HG02938 (cell line): ENCODE measurements around the gene HEY2.
"Not testable (repeated sequence)": the region's sequence is repeated elsewhere in the genome, so short reads cannot be mapped to it uniquely, and the experiment has no call there.

Experiments used
- ATAC-seq: cut with Tn5 transposase; IDR thresholded peaks from one replicate; pipeline ENCODE4 v1.9.1; 2021; ENCODE audit warnings: mild to moderate bottlenecking, moderate library complexity; ENCODE audit not compliant: unreplicated experiment

Gene HEY2

DNA sequence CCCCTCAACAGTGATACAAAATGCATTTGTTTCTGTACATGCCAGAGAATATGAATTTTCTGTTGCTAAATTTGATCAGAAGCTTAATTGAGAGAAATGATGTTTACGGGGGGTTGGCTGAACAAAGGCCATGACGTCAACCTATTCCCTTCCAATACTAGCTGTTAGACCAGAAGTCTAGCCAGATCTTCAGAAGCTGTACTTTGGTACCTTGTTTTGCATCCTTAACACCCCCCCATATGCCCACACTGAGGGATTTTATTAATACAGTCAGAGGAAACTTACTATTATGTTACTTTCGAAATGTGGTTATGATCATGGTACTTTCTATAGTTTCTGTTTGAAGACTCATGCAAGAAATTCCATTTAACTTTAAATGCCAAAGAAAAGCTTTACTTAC is 44.4 kb downstream of the HEY2 start:
- ATAC-seq, result no peak

DNA sequence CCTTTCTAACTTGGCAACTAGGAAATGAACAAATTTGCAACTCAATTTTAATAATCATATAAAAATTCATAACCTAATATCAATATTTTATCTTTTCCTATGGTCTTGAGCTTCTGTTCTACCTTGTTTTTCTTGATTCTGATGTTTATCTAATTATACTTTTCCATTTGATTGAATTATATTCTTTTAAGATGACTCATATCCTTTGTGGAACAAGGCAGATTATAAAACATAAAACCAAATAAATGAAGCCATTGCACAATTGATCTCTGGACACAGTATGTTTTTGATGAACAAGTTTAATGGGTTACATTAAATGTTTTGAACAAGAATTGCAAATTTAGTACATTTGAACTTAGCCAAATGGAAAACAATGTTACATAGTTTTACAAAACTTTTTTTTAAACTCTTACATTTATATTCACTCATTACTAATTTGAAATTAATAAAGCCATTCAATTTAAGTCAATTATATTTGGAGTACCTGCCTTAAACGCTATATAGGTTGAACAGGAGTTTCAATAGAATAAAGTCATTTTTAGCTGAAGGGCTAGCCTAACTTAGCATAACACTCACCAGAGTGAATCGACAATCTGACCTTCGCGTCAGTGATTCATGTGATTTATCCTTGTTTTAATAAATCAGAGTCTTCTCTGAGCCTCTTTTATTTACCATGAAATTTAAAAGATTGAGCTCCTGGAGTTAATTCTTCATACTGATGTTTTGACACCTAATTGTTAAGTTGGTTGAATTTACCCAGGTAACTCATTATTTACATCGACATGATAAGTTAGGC is 45.1 kb downstream of the HEY2 start:
- ATAC-seq, result no peak

DNA sequence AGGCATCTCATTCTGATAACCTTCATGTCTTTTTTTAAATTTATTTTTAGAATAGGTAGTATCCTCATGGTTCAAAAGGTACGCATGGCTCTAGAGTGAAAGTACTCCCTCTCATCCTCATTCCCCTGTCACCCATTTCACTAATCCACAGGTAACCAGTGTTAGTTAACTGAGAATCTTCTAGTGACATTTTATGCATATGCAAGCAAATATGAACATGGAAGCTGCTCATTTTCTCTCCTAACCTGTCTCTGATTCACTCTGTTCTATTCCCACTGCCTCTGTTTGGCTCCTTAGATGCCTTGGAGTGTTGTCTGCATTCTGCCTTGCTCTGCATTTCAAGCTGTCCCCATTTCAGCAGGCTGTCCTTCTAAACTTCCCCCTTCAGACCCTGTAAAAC is 45.9 kb downstream of the HEY2 start:
- ATAC-seq, result no peak

DNA sequence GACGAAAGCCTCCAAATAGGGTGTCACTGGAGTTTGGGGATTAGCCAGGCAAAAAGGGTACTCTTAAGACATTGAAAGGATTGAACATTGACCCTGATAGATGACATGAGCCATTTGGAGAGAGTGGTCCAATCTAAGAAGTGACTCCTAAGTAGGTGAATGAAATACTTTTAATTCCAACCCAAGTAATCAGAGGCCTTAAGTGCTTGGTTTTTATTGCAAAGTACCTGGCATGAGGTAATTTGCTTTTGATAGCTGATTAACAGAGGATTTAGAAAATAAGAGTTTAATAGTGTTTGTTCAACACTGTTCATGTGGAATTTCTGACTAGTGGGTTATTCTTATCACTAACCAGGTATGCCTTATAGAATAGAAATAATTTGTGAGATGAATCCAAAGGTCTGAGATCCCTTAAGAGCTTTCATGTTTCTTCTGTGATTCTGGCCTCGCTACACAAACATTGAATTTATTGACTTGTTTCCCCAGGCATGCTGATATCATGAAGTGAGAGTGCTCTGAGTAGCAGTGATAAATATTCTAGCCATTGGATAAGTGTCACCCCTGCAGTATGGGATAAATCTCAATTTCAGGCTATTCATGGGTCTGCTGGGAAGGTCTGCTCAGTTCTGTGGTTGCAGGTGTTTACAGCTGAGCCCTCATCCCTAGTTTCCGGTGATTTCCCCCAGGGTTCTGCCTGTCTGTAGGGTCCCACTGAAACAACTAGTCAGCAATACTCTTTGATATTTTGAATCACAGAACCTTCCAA is 47.9 kb downstream of the HEY2 start:
- no peak for ATAC-seq

DNA sequence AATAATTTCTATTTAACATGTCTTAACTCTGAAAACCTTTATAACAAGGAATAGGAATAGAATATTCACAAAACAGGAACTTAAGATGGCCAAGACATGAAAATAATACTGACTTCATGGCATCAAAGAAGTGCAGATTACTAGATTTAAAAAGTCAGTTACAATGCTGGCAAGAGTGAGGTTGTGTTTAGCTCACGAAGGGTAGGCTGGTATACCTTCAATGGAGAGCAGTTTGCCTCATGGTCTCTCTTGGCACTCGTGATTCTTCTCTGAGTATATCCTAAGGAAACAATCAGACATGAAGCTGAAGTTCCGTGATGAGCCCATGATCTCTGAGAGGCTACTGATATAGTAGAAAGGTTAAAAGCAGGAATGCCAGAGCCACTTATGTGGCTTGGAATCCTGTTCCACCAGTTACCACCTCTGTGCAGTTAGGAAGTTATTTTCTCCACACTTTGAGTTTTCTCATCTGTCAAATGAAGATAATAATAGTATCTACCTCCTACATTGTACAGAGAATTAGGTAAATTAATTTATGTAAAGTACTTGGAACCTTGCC is 48.5 kb downstream of the HEY2 start:
- ATAC-seq, result no peak

DNA sequence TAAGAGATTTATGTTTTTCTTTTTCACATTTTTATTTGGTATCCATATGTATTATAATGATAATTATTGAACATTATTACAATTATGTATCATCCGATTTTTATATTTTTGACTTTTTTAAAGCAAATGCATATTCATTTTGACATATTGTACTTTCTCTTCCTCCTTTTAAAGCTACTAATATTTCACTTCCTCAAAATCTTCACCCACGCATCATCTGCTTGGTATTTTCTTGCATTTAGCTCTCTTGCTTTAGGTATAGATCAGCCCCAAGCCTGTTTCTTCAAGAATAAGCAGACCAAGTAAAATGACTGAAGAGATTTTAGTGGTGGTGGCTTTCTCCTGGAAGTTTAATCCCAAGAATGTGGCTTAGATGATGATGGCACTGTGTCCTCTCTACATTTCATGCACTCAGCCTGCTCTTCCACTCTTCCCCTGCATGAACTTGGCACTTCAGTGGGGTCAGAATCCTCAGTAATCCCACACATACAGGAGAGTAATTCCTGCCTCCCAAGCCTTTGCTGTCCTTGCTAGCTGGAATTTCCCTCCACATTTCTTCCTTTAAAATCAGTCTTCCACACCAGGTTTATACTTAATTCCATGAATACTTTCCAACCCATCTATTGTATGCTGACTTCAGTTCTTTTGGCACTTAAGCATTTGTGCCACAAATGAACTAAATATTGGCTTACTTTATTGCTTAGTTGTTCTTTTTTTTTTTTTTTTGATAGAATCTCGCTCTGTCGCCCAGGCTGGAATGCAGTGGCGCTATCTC is 49.5 kb downstream of the HEY2 start:
- peak; percentile 93 for ATAC-seq

DNA sequence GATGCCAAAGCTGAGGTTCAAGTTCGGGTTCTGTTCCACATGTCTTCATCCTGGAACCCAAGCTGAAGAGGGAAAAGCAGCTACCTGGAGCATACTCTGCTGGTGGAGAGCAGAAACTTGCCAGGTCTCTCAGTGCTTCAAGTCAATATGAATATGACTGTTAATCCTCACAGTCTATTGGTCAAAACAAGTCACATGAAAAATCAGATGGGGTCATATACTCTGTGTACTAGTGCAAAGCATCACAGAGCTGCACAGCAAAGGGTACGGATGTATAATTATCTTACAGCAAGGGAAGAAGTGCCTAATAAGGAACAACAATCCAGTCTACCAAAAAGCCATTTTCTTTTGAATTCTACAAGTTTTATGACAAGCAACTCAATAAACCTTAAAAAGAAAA is 53.0 kb downstream of the HEY2 start:
- peak; percentile 26 for ATAC-seq

DNA sequence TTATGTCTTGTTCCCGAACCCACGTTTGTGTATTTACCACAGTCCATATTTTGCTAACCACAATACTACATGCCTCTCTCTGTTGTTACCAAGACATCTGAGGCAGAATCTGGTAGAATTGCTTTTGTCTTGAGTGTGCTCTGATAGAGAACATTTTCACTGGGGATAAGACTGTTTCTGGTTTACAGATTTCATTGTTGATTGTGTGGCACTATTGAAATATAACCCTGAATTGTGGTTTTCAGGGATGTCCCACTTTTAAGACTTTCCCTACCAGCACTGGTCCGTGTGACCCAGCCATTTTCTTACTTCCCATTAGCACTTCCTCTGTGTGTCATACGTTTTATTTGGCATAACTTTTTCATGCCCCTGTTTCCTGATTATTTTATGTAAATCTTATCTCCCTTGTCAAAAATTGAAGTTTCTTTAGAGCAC is 53.5 kb downstream of the HEY2 start:
- ATAC-seq, result no peak

DNA sequence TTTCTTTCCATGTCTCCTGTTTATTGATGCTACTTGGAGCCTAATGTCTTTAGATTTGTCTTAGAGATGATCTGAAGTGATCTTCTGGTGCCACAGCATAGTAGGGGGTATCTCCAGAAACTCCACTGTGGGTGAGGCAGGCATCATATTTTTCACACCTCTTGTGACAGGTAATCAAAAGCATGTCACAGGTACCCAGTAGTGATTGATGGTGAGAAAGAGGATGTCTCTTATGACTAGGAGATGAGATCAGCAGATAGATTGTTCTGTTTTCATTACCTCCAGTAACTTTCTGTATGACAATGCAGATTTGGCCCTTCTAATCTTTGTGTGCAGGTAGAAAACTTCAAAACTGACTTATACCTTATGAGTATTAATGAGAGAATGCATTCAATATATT is 54.8 kb downstream of the HEY2 start:
- ATAC-seq, result peak; percentile 61

DNA sequence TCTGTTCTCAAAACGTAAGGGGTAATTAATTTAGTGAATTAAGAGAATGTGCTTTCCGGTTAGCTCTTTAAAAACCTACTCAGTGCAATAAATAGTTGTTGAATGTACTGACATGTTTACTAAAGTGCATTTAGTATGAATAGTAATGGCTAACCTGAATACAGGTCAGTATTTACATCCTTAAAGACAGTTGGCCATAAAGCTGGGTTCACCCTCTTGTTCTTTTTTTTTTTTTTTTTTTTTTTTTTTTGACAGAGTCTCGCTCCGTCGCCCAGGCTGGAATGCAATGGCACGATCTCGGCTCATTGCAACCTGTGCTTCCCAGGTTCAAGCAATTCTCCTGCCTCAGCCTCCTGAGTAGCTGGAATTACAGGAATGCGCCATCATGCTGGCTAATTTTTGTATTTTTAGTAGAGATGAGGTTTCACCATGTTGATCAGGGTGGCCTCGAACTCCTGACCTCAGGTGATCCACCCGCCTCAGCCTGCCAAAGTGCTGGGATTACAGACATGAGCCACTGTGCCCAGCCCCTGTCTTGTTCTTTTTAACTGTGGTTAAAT is 55.5 kb downstream of the HEY2 start:
- ATAC-seq, result not testable (repeated sequence)

DNA sequence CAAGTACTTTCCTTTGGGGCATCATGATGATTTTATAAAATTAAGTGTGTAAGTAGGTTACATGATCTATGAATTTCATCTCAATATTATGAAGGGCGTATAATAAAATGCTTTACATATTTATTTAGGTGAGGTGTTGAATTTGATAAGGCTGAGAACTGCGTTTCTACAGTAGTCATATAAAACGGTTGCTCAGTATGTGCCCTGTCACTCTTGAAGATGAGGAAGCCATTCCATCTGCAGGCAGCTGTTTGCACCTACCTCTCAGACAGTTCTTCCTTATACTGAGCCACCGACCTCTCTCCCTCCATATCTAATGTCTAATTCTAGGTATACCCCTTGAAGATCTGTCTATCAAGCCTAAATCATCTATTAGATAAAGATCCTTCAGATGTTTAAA is 57.4 kb downstream of the HEY2 start:
- ATAC-seq, result no peak

DNA sequence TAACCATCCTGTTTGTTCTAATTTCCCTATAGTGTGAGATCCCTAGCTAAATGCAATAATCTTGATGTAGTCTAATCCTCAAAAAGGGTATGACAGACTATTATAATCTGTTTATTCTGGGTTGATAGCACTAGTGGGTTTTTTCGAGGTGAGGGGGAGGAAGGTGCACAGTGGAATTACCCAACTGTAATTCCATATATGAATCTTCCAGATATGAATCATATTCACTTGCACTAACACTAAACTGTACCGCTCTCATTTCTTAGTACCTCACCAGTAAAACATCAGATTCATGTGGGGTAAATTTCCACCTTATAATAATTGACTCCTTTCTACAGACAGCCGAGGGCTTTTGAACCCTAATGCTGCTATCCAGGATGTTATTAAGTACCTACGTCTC is 57.9 kb downstream of the HEY2 start:
- peak; percentile 39 for ATAC-seq

DNA sequence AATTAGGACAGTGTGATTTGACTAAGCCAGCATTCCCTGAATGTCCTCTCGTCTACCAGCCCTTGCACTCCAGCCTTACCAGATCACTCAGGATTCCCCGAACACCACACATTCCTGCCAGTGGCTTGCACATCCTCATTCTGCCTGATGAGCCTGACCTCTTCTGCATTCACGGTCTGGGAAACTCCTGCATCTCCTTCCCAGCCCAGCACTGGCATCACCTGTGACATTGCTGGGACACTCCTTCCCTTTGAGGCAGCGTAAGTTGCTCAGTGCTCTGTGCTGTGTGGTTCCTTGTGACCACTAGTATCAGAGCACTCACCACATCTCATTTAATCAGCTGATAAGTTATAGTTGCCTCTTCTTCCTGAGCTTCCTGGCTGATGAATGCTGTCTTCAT is 58.6 kb downstream of the HEY2 start:
- ATAC-seq, result no peak

DNA sequence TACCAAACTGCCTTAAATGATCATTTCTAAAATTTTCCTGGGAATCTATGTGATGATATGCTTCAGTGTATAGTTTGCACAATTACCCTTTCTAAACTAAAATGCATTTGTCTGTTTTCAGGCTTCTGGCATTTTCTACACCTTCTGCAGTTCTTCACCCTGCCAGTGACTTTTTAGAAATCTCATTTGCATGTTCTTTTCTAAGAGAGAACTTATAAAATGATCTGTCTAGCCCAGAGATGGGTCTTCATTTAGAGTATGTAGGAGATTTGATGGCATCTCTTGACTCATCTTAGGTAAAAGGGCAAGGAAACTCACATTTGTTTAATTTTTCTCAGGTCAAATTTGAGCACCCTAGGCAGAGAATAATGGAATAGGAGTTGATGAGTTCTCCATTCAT is 59.2 kb downstream of the HEY2 start:
- no peak for ATAC-seq

DNA sequence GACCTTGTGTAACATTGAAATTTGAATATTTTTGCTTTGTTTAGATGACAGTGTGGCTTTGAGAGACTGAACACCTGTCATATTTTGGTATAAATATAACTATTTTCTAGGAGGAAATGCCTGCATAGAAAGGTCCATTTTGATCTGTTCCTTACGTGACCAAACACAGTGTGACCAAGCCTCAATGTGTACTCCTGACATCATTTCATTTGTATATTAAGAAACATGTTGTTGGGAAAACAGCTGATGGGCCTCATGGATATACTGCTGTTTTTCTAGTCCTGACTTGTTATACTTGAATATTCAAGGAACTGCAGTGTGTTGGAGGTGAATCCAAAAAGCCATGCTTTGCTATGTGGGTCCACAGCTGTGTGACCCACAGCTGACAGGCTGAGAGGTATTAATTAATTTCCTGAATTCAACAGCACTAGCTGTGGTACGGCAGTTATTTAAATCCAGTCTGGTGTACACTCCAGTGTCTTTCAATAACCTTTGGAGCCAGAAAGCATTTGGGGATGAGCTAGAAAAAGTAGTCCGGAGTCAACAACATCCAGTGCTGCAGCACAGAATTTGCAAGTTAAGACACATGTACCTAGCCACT is 60.2 kb downstream of the HEY2 start:
- no peak for ATAC-seq

DNA sequence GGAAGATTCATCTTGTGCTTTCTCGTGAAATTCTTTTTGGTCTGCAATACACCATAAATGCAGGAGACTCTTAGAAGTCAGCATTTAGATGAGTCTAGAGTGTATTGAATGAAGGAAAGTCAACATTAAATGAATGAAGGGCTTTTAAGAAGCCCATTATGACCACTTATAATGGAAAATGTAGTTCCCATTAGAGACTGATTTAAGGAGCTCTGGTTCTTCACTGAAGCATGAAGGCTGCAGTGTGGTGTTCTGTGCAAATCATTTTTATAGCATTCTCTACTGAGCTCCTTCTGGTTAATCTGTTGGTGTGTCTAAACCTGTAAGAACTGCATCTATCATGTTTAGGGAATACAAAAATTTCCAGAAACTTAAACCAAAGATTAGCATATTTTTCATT is 61.0 kb downstream of the HEY2 start:
- ATAC-seq, result no peak
